ENCODE data around the gene ESR1. TPM values are rescaled to one million over a fixed set of nuclear protein-coding genes. Genes with fewer than 3 reads are reported as not detected.
"Not testable (repeated sequence)": the region's sequence is repeated elsewhere in the genome, so short reads cannot be mapped to it uniquely, and the experiment has no call there.

The ESR1 gene
- polyA plus RNA-seq, 3 donors: 0.61 to 0.79 (median 0.71) TPM

DNA sequence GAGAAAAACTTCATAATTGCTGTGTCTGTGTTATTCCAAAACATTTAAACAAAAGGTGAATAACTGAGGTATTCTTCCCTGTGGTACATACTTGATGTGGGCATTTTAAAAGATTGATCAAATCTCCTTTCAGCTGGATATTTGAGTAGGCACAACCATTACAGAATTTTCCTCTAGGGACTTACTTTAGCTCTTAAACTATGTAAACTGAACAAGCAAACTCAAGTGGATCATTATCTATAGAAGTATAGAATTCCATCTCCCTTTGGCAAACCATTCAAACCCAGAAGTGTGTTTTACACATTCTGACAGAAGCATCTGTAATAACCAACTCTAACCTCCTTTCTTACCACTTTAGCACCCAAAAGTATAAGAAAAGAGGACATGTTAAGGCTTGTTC is 241.4 kb downstream of the ESR1 start:
- no peak for DNase-seq (ENCODE audit: low read depth in 3 of 3, low spot score in 2 of 3)

DNA sequence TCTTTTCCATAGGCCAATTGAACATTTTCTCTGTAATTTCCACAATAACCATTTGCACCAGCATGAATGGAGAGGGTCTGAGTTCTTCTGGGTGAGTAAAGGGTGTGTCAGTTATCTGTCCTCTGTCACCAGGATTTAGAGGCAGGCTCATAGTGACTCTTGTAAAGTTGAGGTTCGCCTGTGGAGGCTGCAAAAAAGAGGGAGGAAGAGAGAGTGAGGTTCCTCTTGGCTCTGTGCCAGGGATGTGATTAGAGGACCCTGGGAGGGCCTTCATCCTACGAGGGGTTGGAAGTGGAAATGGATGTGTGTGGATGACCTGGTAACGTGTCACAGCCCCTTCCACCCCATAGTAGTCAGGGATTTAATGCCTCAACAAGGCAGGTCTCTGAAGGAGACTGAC is 242.0 kb downstream of the ESR1 start:
- no peak for DNase-seq (ENCODE audit: low read depth in 3 of 3, low spot score in 2 of 3)

DNA sequence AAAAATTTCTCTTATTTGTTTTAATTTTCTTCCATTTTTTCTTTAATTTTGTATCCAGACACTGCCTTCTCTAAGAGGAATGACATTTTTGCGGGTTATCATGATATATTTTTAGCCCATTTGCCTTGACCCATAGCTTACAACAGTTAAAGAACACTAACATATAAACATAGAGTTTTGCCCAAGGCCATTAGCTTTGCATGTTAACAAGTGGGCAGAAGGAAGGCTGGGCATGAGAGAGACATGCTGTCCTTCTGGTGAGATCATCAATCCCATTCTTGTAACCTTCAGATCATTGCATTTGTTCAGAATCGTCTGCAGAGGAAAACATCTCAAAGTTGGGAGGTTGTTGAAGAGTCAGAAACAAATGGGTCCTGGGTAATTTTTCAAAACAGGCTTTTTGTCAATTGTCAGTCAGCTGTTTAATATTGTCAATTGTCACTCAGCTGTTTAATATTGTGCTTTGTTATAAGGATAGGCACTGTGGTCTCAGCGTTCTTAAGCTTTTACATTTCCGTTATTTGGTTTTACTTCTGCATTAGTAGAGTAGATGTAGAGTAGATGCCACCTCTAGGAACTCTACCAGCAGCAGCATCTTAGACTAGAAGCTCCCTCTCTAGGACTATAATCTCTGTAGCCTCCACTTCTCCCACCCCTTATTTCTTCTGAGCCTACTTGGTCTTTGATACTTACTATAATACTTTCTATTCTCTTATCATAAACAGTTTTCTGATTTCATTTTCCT is 243.1 kb downstream of the ESR1 start:
- DNase-seq (ENCODE audit: low read depth in 3 of 3, low spot score in 2 of 3): no peak

DNA sequence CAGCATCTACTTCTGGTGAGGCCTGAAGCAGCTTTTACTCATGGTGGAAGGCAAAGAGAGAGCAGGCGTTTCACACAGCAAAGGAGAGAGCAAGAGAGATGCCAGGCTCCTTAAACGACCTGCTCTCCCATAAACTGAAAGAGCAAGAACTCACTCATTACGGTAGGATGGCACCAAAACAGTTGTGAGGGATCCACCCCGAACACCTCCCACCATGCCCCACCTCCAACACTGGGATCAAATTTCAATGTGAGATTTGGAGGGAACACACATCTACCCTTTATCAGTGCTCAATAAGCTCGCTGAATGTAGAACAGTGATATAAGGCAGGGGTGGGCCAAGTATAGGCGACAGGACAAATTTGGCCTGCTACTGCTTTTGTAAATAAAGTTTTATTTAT is 244.6 kb downstream of the ESR1 start:
- DNase-seq (ENCODE audit: low read depth in 3 of 3, low spot score in 2 of 3): no peak

DNA sequence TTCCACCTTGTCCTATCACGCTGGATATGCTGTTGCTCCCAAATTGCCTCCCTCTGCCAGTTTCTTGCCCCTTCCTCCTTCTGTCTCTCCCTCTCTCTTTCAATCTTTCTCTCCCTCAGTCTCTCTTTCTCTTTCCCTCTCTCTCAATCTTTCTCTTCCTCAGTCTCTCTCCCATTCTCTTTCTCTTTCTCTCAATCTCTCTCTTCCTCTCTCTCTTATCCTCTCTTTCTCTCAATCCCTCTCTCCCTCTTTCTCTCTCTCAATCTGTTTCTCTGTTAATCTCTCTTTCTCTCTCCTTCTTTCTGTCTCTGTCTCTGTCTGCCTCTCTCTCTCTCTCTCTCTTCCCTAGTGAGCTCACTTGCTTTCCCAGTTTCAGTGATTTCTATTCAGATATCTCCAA is 245.8 kb downstream of the ESR1 start:
- no peak for DNase-seq (ENCODE audit: low read depth in 3 of 3, low spot score in 2 of 3)

DNA sequence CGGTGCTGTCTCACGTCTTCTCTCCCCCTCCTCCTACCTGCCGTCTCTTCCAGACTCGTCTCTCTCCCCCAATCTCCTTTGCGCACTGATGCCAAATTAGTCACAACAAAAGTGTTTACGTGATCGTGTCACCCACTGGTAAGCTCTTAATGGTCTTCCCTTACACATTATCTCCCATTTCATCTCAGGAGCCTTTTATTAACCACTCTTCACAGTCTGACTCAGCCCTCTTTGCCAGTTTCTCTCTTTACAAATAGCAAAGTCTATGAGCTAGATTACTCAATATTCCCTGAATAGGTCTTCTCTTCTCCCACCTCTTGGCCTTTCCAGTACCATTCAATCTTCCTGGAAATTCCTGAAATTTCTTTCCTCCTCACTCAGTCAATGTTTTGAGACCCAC is 247.0 kb downstream of the ESR1 start:
- no peak for DNase-seq (ENCODE audit: low read depth in 3 of 3, low spot score in 2 of 3)

DNA sequence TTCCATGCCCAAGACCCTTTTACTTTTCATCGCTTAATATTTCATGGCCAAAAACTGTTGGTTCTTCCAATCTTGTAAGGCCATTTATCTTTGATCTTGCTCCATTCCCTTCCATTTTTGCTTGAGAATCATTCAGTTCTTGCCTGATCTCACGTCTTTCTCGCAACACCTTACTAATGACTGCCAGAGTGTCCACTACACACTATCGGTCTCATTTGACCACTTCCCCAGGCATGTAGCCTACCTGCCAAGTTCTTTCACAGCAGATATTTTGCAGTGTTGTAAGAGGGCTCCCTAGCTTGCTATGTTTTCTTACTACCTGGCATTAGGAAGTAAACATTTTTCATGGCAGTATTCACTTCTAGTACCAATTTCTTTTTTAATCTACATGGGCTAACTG is 248.0 kb downstream of the ESR1 start:
- DNase-seq (ENCODE audit: low read depth in 3 of 3, low spot score in 2 of 3): no peak

DNA sequence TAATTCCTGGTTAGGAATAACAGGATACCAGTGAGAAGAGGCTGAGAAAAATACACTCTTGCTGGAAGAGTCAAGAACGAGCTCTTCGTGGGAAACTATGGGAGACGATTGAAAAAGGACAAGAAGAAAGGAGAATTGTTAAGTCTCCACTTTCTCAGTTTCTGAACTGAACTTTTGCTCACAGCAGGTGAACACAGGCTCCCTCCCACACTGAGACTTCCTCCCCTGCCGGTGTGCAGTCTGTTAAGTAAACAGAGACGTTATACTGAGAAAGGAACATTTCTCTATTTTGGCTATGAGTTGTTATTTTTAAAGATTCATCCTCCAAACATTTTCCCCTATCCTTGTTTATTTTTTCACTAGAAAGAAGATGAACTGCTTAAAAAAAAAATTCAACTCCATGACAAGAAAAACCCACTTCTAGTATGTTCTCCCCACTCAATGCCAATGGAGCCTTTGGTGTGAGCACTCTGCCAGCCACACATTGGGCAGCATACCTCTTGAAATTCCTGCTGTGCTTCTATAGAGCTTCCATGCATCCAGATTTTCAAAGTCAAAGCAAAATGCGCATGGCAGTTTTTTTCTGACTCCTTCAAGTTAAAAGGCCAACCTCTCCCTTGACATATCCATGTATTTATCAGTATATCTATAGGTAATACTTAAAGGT is 250.5 kb downstream of the ESR1 start:
- DNase-seq (ENCODE audit: low read depth in 3 of 3, low spot score in 2 of 3): no peak

DNA sequence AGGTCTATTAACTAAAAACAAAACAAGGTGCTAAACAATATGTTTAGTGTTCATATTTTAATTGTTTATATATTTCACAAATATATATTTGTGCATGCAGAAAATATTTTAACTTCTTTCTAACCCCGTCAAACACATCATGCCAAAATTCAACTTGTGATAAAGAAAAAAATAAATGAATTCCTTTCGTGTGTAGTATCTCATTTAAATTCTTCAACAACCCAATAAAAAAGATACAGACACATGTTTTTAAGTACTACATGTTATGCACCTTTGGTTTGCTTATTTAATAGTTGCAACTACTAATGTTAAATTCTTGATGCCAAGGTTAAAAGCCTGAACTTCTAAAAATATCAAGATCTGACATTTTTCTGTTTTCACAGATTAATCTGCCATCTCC is 252.4 kb downstream of the ESR1 start:
- DNase-seq (ENCODE audit: low read depth in 3 of 3, low spot score in 2 of 3): no peak

DNA sequence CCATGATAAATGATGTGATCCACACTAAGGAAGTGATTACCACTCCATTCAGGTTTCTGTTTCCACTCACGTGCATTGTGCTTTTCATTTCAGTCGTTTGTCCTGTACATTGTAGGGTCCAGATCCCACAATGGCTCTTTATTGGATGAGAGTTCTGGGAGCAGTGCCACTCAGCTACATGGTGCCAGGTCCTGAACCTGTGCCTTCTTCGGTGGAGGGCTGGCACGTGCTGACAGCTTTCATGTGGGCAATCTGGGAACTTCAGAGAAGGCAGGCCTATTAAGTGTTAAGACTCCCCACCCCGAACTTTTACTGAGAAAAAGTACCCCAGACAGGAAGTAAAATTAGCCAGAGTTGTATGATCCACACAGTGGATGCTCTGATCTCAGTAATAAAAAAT is 255.0 kb downstream of the ESR1 start:
- DNase-seq (ENCODE audit: low read depth in 3 of 3, low spot score in 2 of 3): no peak

DNA sequence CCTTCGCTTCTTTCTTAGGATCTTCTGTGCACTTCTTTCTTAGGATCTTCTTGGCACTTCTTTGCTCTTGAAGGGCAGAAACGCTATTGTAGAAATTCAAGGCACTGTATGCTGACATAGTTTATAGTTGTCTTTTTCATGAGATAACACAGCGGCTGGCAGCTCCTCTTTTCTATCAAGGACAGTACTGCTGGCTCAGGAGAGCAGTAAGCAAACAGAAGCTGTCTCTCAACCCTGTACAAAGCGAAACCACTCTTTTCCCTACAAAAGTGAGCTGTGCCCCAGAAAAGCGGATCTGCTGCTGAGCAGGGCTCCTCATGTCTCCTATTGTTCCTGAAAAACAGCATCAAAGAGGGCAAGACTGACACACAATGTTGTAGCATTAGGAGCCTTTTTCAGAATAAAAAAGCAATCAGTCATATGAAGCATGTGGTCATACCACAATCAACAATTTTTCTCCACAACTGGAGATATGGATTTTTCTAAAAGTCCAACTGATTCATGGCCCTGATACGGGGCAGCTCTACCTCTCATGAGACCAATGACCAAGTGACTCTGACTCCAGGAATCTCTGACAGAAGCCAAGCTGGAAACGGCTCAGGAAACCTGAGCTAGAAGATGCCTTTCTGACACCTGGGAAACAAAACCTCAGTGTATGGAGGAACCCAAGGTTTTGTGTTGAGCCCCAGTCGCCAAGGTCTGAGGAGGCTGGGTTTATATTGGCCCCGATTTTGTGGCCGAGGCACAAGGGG is 255.9 kb downstream of the ESR1 start:
- DNase-seq (ENCODE audit: low read depth in 3 of 3, low spot score in 2 of 3): no peak

DNA sequence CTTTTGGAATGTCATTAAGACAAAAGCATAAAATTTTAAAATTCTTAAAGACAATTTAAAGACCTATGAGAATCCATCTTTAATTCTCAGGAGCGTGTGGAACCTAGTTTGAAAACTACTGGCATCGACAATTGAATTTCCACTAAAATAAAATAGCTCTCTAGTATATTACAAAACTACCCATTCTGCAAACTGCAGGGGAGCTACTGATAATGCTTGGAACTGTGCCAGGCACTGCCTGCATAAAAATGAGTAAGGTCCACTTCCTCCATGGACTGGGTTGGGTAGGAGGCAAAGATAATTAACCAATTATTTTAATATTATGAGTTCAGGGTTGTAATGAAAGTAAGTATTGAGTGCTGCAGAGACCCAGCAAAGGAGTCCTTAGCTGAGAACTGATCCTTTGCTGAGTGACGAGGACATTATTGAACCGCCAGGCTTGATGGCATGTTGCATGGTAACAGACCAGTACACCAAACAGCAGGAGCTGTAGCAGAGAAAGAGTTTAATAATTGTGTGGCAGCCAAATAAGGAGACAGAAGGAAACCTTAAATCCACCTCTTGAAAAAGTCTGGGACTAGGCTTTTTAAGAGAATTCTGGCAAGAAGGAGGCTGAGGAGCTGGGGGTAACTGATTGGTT is 261.3 kb downstream of the ESR1 start:
- no peak for DNase-seq (ENCODE audit: low read depth in 3 of 3, low spot score in 2 of 3)

DNA sequence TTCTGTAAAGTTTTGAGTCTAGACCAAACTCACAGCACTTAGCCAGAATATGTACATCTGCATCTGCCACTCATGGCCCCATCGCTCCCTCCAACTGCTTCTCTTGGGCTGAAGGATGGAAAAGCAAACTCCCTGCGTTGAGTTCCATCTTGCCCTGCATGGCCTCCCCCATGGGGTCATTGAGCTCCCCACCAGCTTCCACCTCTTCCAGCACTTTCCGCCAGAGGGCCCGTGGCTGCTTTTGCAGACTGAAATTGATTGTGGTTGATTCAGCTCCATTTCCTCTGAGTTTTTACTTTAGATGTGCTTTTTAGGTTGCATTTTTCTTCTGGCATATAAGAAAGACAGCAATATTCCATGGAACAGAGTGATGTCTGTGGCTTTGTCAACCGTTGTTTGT is 263.1 kb downstream of the ESR1 start:
- no peak for DNase-seq (ENCODE audit: low read depth in 3 of 3, low spot score in 2 of 3)

DNA sequence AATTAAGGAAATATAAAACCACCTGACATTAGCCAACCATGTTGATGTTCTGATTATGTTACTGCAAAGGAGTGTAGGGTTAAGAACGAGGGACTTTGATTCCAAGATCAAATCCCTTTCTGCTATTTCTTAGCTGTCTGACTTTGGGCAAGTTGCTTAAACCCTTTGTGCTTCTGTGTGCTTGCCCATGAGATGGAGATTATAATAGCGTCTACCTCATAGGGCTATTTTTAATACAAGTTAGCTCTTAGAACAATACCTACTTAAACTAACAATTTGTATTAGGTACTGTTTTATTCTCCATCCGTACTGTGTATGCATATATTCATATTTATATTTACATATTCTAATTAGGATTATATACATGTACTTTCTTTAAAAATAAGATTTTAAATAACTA is 263.8 kb downstream of the ESR1 start:
- no peak for DNase-seq (ENCODE audit: low read depth in 3 of 3, low spot score in 2 of 3)

DNA sequence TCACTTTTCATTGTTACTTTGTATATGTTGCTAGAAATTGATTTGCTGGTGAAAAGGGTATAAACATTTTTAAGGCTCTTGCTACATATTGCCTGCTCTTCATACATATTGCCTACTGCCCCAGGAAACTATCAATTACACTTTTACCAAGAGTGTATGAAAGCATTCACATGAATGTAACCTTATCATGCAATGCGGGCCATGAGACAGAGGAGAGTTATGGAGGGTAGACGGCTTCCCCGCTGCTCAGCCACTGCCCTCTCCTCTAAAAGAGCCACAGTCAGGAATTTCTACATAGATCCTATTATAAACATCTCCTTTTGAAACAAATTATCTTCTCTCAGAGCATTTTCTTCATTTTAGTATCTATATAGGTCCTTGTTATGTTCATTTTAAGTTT is 264.4 kb downstream of the ESR1 start:
- DNase-seq (ENCODE audit: low read depth in 3 of 3, low spot score in 2 of 3): no peak

DNA sequence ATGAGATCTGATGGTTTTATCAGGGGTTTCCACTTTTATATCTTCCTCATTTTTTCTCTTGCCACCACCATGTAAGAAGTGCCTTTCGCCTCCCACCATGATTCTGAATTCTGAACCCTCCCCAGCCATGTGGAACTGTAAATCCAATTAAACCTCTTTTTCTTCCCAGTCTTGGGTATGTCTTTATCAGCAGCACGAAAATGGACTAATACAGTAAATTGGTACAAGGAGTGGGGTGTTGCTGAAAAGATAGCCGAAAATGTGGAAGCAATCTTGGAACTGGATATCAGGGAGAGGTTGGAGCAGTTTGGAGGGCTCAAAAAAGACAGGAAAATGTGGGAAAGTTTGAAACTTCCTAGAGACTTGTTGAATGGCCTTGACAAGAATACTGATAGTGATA is 268.8 kb downstream of the ESR1 start:
- not testable (repeated sequence) for DNase-seq (ENCODE audit: low read depth in 3 of 3, low spot score in 2 of 3)

DNA sequence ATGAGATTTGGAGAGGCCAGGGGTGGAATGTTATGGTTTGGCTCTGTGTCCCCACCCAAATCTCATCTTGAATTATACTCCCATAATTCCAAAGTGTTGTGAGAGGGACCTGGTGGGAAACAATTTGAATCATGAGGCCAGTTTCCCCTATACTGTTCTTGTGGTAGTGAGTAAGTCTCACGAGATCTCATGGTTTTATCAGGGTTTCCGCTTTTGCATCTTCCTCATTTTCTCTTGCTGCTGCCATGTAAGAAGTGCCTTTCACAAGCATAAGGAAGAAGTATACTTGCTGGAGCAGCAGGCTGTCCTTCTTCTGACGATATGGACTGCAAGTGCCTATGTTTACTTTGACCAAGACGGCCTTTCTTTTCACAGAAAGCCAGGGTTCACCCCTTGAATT is 270.5 kb downstream of the ESR1 start:
- DNase-seq (ENCODE audit: low read depth in 3 of 3, low spot score in 2 of 3): no peak

DNA sequence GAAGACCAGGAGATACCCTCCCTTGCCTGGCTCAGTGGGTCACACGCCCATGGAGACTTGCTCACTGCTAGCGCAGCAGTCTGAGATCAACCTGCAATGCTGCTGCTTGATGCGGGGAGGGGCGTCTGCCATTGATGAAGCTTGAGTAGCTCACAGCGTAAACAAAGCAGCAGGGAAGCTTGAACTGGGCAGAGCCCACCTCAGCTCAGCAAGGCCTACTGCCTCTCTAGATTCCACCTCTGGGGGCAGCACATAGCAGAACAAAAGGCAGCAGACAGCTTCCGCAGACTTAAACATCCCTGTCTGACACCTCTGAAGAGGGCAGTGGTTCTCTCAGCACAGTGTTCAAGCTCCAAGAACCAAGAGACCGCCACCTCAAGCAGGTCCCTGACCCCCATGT is 271.3 kb downstream of the ESR1 start:
- no peak for DNase-seq (ENCODE audit: low read depth in 3 of 3, low spot score in 2 of 3)

DNA sequence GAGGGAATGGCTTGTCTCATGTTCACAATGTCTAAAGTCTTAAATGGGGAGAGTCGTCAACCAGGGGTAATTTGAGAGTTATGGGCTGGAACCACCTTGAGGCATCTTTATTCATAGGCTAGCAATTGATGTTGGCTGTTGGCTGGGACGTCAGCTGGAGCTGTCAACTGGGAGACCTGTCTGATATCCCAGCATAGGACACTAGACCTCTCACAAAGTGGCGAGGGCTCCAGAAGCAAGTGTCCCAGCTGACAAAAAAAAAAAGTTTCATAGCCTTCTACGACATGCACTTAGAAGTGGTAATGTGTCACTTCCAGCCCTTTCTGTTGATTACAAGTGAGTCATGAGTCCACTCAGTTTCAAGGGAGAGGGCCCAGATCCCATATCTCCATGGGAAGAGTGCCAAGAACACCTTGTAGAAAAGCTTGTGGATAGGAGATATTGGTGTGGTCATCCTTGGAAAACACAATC is 278.0 kb downstream of the ESR1 start:
- DNase-seq (ENCODE audit: low read depth in 3 of 3, low spot score in 2 of 3): no peak

DNA sequence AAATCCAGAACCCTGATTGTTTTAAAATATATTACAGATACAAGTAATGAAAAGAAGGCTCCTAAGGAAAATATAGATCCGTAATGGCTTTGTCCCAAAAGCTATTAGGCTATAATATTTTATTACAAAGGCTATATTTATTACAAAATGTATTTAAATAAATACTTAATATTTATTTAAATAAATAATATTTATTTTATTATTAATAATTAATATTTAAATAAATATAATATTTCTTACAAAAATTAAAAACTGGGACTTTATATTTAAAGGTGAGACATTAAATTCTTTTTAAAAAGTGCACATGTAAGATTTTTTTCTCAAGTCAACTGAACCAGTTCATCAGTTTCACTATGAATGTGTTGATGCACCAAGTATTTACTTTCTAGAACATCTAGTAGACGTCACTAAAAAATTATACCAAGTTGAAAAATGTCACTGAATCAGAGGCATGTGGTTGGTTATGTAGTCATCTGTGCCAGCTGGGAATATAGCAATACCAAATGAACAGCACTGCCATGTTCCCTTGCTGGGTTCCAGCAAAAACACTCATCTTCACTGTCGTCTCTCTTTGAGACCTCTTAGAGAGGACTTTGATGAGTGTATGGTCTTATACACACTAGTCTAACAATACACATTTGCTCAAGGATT is 278.9 kb downstream of the ESR1 start:
- DNase-seq (ENCODE audit: low read depth in 3 of 3, low spot score in 2 of 3): no peak

DNA sequence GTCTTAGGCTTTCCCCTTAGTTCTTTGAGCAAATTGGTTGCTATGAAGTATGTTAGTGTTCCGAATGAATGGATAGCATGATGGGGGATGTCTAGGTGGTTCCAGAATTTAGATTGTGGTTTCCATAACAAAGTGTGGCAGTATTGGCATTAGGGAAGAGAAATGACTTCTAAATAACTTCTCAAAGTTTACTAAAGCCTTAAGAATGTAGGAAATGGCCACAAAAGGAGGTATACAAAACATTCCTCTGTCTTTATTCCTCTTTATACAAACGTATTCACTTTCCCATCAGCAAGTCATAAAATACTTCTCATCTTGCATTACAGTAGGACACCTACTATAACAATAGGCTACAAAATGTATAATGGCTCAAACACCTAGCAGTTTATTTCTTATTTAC is 279.6 kb downstream of the ESR1 start:
- no peak for DNase-seq (ENCODE audit: low read depth in 3 of 3, low spot score in 2 of 3)
